ENCODE data around the gene IGFL2. TPM values are rescaled to one million over a fixed set of nuclear protein-coding genes. Genes with fewer than 3 reads are reported as not detected.

The IGFL2 gene
- total RNA-seq, 1 experiment from 2014 or later: not detected

- no peak for TF ChIP-seq CTCF (IDR thresholded peaks at IDR 0.05 in 2 of 3, conservative IDR thresholded peaks at IDR 0.05 in 1 of 3; ENCODE audit: borderline replicate concordance in 1 of 3, insufficient read depth in 1 of 3, low read depth in 2 of 3, low read length in 2 of 3)
- no peak for TF ChIP-seq ELF1 (IDR thresholded peaks at IDR 0.05; ENCODE audit: borderline replicate concordance, low read depth)
- no peak for TF ChIP-seq POLR2A (IDR thresholded peaks at IDR 0.05; ENCODE audit: borderline replicate concordance, extremely low read depth, insufficient read depth, insufficient read length)
- no peak for TF ChIP-seq RAD21 (IDR thresholded peaks at IDR 0.05; ENCODE audit: low read depth)
- TF ChIP-seq CBX3 (IDR thresholded peaks at IDR 0.05; ENCODE audit: low read depth): no peak
- no peak for TF ChIP-seq MAX (IDR thresholded peaks at IDR 0.05)
Observed at GRCh38 chr19:46147166-46147740, 785 bp upstream of the IGFL2 start (continued).

GRCh38 chr19:46150606-46151005 is 2.6 kb downstream of the IGFL2 start:
- H3K27me3 ChIP-seq (ENCODE audit: insufficient read depth, low read length): no peaks in the 10 kb centered on the region
- intact Hi-C loops (cut with micrococcal nuclease): no loop called here
- ChIA-PET CTCF (no interaction called here), RAD21 (ENCODE audit: low non-redundant PET in 1 of 2, low total read pairs in 2 of 2, uncharacterized antibody in 2 of 2, unreplicated experiment in 2 of 2) (no interaction called here), POLR2A (no interaction called here)
- ATAC-seq (no peak), DNase-seq (ENCODE audit: low read depth, low spot score) (no peak)
- H4K20me1 ChIP-seq (ENCODE audit: insufficient read depth): no peaks in the 10 kb centered on the region
- no peak overlapping the region for H2AFZ ChIP-seq (ENCODE audit: low read depth, low read length, poor library complexity, severe bottlenecking)
- no peaks in the 10 kb centered on the region for H3K9me2 ChIP-seq (ENCODE audit: insufficient read depth)
- no peaks in the 10 kb centered on the region for H3K79me2 ChIP-seq (ENCODE audit: insufficient read depth, low read length)
- H3K27ac ChIP-seq (ENCODE audit: low read depth, low read length): no peak overlapping the region
- no peak overlapping the region for H3K9ac ChIP-seq (ENCODE audit: low read length)
- no peak overlapping the region for H3K4me2 ChIP-seq (ENCODE audit: low read length)
- H3K9me3 ChIP-seq (ENCODE audit: control insufficient read depth in 1 of 2, insufficient read depth in 1 of 2, low read depth in 1 of 2, low read length in 2 of 2): no peaks in the 10 kb centered on the region
- no peak for TF ChIP-seq CEBPB (IDR thresholded peaks at IDR 0.05; ENCODE audit: low read depth)
- TF ChIP-seq CTCF (IDR thresholded peaks at IDR 0.05 in 2 of 3, conservative IDR thresholded peaks at IDR 0.05 in 1 of 3; ENCODE audit: borderline replicate concordance in 1 of 3, insufficient read depth in 1 of 3, low read depth in 2 of 3, low read length in 2 of 3): no peak
- TF ChIP-seq ELF1 (IDR thresholded peaks at IDR 0.05; ENCODE audit: borderline replicate concordance, low read depth): no peak
- TF ChIP-seq POLR2A (IDR thresholded peaks at IDR 0.05; ENCODE audit: borderline replicate concordance, extremely low read depth, insufficient read depth, insufficient read length): no peak
- H3K4me1 ChIP-seq (ENCODE audit: control insufficient read depth in 1 of 2, insufficient read depth in 2 of 2, low read length in 2 of 2): peaks cover 0 to 19% of the 10 kb centered on the region in 2 experiments; a peak in 2 of 4 replicates
- H3K36me3 ChIP-seq (ENCODE audit: control insufficient read depth in 1 of 2, insufficient read depth in 2 of 2, low read length in 2 of 2): no peaks in the 10 kb centered on the region
- no TSS peak for BruUV-seq (replicated peaks)
- H3K4me3 ChIP-seq (replicated peaks in 1 of 2; ENCODE audit: low read depth in 1 of 2, low read length in 2 of 2): no peak overlapping the region
